Testis (tissue), 3 donors: Measurements from ENCODE around the gene FXYD5. TPM values are rescaled to one million over a fixed set of nuclear protein-coding genes. Genes with fewer than 3 reads are reported as not detected.

Experiments
- DNase-seq: peaks from one replicate; pipeline ENCODE4 v3.0.0-alpha.2; 2019
- H3K27ac ChIP-seq, 2 donors: fragments of 200-600 bp; sonication (generic); one replicate each; pipeline ENCODE4 v1.5.1; 2019
- H3K27me3 ChIP-seq: fragments of 200-600 bp; sonication (generic); one replicate; pipeline ENCODE4 v1.5.1; 2019
- H3K36me3 ChIP-seq: fragments of 200-600 bp; sonication (generic); one replicate; pipeline ENCODE4 v1.5.1; 2017; ENCODE audit warnings: low read depth; ENCODE audit errors: missing control alignments
- H3K4me1 ChIP-seq: fragments of 200-600 bp; sonication (generic); one replicate; pipeline ENCODE4 v1.5.1; 2019
- H3K4me3 ChIP-seq, 2 donors: fragments of 200-600 bp; sonication (generic); one replicate each; pipeline ENCODE4 v1.5.1; 2017 to 2019
- H3K9me3 ChIP-seq: fragments of 200-600 bp; sonication (generic); one replicate; pipeline ENCODE4 v1.5.1; 2017
- POLR2A ChIP-seq: fragments of 450-650 bp; IDR thresholded peaks from one replicate; pipeline ENCODE4 v1.6.1; 2017; ENCODE audit warnings: antibody characterized with exemption, mild to moderate bottlenecking, moderate library complexity
- WGBS, 2 donors: methylation state at CpG; one replicate each; pipeline ENCODE4 v1.1.5; 2018; 5-methylcytosine and 5-hydroxymethylcytosine counted together
- intact Hi-C: fragments of 100-400 bp; cut with DNase I; formaldehyde crosslinking; loops from one replicate; pipeline ENCODE4 v1.15.1; 2023; ENCODE audit warnings: low total_unique reads
- polyA plus RNA-seq: library from polyadenylated mRNA; stranded (reverse); fragments of 350-450 nt; fragmentation: Illumina TruSeq; extraction: RNeasy Lipid Tissue Mini Kit (QIAGEN cat#74804); gene quantifications from one replicate; pipeline ENCODE4 v1.2.3, GENCODE V29; 2014; ENCODE audit warnings: low read depth, low replicate concordance; ENCODE audit not compliant: insufficient read depth
- total RNA-seq, 2 donors: library from RNA; depleted of rRNA; stranded (reverse); fragments of >200 nt; gene quantifications; one replicate each; pipeline ENCODE4 v1.2.3, GENCODE V29; 2016
- TF ChIP-seq, protein P1 (sequence below), 3 experiments: fragments of 450-650 bp in 2 of 3; fragments of 200-600 bp in 1 of 3; sonication (generic) in 1 of 3; IDR thresholded peaks; one replicate each; pipeline ENCODE4 v1.5.1; 2016 to 2019; ENCODE audit warnings: antibody characterized with exemption in 3 of 3, mild to moderate bottlenecking in 2 of 3, moderate library complexity in 1 of 3

Gene FXYD5
- total and polyA plus RNA-seq, 3 donors from 2014 or later, result 5.7 to 38.1 (median 17.5) TPM

DNA sequence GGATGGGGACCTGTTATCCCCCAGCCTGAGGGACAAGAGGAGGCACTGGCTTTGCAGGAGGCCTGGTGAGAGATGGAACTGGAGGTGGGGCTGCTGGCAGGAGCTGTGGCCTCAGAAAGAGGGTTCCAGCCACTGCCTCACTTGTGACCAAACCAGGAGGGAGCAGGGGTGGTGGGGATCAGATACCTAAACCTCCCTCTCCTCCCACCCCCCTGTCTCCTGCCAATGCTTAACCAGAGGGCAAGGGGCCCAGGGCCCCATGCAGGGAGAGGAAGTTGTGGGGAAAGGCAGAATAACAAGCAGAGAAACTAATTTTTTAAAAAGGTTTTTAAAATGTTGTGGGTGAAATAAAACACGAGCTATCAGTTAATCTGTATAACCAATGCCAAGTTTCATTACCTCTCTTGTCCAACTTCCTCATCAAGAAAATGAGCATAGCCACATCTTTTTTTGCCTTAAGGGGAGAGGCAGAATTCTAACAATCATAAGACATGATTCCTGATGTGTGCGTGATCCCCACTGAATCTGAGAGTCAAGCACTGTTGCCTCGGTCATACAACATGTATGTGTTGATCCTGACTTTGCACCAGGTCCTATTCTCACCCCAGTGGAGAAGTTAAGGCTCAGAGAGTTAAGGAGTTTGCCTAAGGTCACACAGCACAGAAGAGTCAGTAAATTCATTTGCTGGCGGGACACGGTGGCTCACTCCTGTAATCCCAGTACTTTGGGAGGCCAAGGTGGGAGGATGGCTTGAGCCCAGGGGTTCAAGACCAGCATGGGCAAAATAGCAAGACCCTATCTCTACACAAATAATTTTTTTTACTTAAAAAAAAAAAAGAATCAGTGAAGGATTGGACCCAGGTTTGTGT, 12.9 kb downstream of the FXYD5 start:
- H3K27me3 ChIP-seq, result no peaks in the 10 kb centered on the region
- WGBS, 2 donors, result 82 to 83% methylated on average over 5 of the region's 5 CpGs
- no peaks in the 10 kb centered on the region for H3K36me3 ChIP-seq
- intact Hi-C loops, result no loop called here
- H3K9me3 ChIP-seq, result no peaks in the 10 kb centered on the region
- DNase-seq, result no peak
- H3K4me3 ChIP-seq, result no peak overlapping the region
- no peak for TF ChIP-seq POLR2A
- TF ChIP-seq, protein P1, sequence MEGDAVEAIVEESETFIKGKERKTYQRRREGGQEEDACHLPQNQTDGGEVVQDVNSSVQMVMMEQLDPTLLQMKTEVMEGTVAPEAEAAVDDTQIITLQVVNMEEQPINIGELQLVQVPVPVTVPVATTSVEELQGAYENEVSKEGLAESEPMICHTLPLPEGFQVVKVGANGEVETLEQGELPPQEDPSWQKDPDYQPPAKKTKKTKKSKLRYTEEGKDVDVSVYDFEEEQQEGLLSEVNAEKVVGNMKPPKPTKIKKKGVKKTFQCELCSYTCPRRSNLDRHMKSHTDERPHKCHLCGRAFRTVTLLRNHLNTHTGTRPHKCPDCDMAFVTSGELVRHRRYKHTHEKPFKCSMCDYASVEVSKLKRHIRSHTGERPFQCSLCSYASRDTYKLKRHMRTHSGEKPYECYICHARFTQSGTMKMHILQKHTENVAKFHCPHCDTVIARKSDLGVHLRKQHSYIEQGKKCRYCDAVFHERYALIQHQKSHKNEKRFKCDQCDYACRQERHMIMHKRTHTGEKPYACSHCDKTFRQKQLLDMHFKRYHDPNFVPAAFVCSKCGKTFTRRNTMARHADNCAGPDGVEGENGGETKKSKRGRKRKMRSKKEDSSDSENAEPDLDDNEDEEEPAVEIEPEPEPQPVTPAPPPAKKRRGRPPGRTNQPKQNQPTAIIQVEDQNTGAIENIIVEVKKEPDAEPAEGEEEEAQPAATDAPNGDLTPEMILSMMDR (IDR thresholded peaks at IDR 0.05), result no peak
- no peaks in the 10 kb centered on the region for H3K4me1 ChIP-seq
- H3K27ac ChIP-seq, result no peak overlapping the region

DNA sequence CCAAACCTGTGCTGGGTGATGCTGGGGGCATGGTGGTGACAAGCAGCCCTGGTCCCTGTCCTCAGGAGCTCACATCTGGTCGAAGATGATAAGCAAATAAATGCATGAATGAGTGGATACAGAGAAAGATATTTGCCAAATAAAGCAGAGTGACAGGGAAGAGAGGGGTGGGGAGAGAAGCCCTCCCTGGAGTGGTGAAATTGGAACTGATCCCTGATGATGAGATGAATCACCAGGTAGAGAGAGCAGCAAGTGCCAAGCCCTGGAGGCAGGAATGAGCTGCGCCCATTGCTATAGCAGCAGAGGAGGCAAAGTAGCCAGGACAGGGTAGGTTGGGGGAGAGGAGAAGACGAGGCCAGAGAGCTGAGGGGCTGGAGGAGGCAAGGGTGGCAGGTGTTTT, 13.7 kb downstream of the FXYD5 start:
- DNase-seq, result no peak
- H3K4me1 ChIP-seq, result no peaks in the 10 kb centered on the region
- H3K27ac ChIP-seq, result no peak overlapping the region
- no peaks in the 10 kb centered on the region for H3K27me3 ChIP-seq
- H3K4me3 ChIP-seq, result no peak overlapping the region
- intact Hi-C loops, result no loop called here
- no peaks in the 10 kb centered on the region for H3K36me3 ChIP-seq
- WGBS, 2 donors, result 87 to 91% methylated on average over 3 of the region's 3 CpGs
- no peak for TF ChIP-seq POLR2A
- TF ChIP-seq, protein P1 (IDR thresholded peaks at IDR 0.05), result no peak
- H3K9me3 ChIP-seq, result no peaks in the 10 kb centered on the region

DNA sequence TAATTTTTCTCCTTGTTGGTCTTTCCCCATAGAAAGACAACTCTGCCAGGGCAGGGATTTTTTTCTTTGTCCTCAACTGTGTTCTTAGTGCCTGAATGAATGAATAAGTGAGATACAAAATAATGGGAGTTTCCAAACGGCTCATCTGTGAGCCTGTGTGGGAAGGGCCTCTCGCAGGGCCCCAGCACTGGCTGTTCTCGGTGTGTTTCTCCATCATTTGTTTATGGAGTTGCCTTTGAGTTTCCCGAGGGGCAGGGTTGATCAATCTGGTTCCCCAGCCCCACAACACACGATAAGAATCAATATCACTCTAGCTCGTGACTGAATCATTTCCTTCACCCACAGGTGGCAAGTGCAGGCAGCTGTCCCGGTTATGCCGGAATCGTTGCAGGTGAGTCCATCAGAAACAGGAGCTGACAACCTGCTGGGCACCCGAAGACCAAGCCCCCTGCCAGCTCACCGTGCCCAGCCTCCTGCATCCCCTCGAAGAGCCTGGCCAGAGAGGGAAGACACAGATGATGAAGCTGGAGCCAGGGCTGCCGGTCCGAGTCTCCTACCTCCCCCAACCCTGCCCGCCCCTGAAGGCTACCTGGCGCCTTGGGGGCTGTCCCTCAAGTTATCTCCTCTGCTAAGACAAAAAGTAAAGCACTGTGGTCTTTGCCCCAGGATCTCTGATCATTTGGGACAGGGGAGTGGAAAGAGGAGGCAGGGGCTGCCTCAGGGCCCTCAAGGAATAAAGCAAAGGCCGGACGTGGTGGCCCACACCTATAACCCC, 14.9 kb downstream of the FXYD5 start:
- no peaks in the 10 kb centered on the region for H3K27me3 ChIP-seq
- DNase-seq, result no peak
- no peak overlapping the region for H3K27ac ChIP-seq
- no peaks in the 10 kb centered on the region for H3K36me3 ChIP-seq
- no peak overlapping the region for H3K4me3 ChIP-seq
- no peaks in the 10 kb centered on the region for H3K4me1 ChIP-seq
- intact Hi-C loops, result no loop called here
- WGBS, 2 donors, result 81 to 82% methylated on average over 15 to 18 of the region's 18 CpGs
- no peak for TF ChIP-seq POLR2A
- H3K9me3 ChIP-seq, result no peaks in the 10 kb centered on the region

DNA sequence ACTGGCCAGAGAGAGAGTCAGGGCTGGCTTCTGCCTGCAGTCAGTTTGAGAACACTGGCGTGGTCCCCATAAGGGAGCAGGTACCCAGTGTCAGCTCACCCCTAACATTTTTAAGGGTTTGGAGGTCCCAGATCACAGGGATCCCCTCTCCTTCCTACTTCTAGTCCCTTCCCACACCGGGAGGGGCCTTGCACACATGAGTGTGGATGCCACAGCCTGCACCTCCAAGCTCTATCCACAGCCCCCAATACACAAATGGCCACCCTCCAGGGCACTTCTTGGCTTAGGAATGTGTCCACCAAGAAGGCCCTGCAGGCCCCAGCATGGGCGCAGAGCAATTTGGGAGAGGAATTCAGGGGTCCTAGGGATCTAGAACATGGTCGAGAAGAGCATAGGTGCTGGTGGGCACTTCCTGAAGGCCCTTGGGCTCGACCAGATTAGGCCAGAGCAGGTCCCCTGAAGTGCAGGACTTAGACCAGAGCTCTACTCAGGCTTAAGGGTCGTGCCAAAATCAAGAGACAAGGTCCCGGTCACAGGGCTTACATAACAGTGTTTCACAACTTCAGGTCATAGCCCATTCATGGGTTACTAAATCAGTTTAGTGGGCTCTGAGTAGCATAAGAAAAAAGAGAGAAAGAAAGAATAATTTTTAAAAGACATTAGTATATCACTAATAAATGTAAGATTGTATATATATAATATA, 16.0 kb downstream of the FXYD5 start:
- intact Hi-C loops, result no loop called here
- Histone ChIP-seq H3K27me3 (no peaks in the 10 kb centered on the region), H3K36me3 (no peaks in the 10 kb centered on the region), H3K4me1 (no peaks in the 10 kb centered on the region), H3K27ac (no peak overlapping the region), H3K9me3 (no peaks in the 10 kb centered on the region), H3K4me3 (no peak overlapping the region)
- DNase-seq, result no peak
- TF ChIP-seq POLR2A, result no peak
- TF ChIP-seq, protein P1 (IDR thresholded peaks at IDR 0.05), result no peak
- 85 to 90% methylated on average over 6 to 7 of the region's 7 CpGs for WGBS, 2 donors

DNA sequence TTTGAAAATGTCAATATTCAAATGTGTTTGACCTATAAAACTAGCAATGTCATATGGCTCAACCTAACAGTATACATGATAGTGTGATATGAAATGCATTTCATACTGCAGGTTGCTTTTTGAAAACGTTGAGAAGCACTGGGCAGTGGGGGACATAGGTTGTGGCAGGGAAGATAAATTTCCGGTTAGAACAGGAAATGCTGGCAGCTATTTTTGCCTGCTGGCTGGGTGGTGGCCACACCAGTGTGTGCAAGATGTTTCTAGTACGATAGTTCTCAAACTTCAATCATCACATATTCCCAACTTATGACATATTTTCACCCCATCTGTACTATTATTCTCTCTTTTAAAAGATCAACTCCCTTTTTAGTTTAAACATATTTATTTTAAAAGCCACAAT, 17.2 kb downstream of the FXYD5 start:
- WGBS, 2 donors, result 46 to 60% methylated on average over 3 of the region's 3 CpGs
- no peak for DNase-seq
- no peaks in the 10 kb centered on the region for H3K36me3 ChIP-seq
- no peaks in the 10 kb centered on the region for H3K9me3 ChIP-seq
- intact Hi-C loops, result no loop called here
- no peak overlapping the region for H3K4me3 ChIP-seq
- H3K4me1 ChIP-seq, result no peaks in the 10 kb centered on the region
- H3K27me3 ChIP-seq, result no peaks in the 10 kb centered on the region
- no peak overlapping the region for H3K27ac ChIP-seq
- no peak for TF ChIP-seq POLR2A
- TF ChIP-seq, protein P1 (IDR thresholded peaks at IDR 0.05), result no peak
